Hematopoietic multipotent progenitor cell treated with erythropoietin and hydrocortisone succinate and interleukin-3 and kit ligand, for 6 days (in vitro differentiated cells): Measurements from ENCODE around the gene TSPAN5.

Experiments used
- DNase-seq: peaks from one replicate; pipeline ENCODE4 v3.0.0-alpha.2; 2015

The TSPAN5 gene

GRCh38 chr4:98672583-98673287 is 14.3 kb upstream of the TSPAN5 start:
- no peak for DNase-seq

- DNase-seq, result no peak
Measured at GRCh38 chr4:98671131-98671530, 12.7 kb upstream of the TSPAN5 start.

GRCh38 chr4:98670186-98670585 is 11.8 kb upstream of the TSPAN5 start:
- no peak for DNase-seq

- no peak for DNase-seq
Measured at GRCh38 chr4:98669577-98669976, 11.2 kb upstream of the TSPAN5 start.

GRCh38 chr4:98664959-98665358 is 6.5 kb upstream of the TSPAN5 start:
- no peak for DNase-seq

GRCh38 chr4:98663226-98664006 is 5.0 kb upstream of the TSPAN5 start:
- DNase-seq, result no peak

- no peak for DNase-seq
Measured at GRCh38 chr4:98662626-98663225, 4.3 kb upstream of the TSPAN5 start.

- no peak for DNase-seq
Measured at GRCh38 chr4:98662055-98662453, 3.6 kb upstream of the TSPAN5 start.

GRCh38 chr4:98661371-98662054 is 3.1 kb upstream of the TSPAN5 start:
- DNase-seq, result peak; percentile 56

- DNase-seq, result no peak
Measured at GRCh38 chr4:98659741-98660462, 1.5 kb upstream of the TSPAN5 start.

GRCh38 chr4:98659106-98659592 is 738 bp upstream of the TSPAN5 start:
- DNase-seq, result no peak

- DNase-seq, result peak; percentile 83
Measured at GRCh38 chr4:98657531-98658286, 702 bp downstream of the TSPAN5 start.

- DNase-seq, result no peak
Measured at GRCh38 chr4:98656886-98657285, 1.5 kb downstream of the TSPAN5 start.

GRCh38 chr4:98656443-98656842 is 2.0 kb downstream of the TSPAN5 start:
- DNase-seq, result no peak

- DNase-seq, result no peak
Measured at GRCh38 chr4:98653890-98654867, 4.2 kb downstream of the TSPAN5 start.

GRCh38 chr4:98652996-98653395 is 5.4 kb downstream of the TSPAN5 start:
- no peak for DNase-seq

- no peak for DNase-seq
Measured at GRCh38 chr4:98648602-98649001, 9.8 kb downstream of the TSPAN5 start.

- no peak for DNase-seq
Measured at GRCh38 chr4:98646422-98646821, 12.0 kb downstream of the TSPAN5 start.

- DNase-seq, result no peak
Measured at GRCh38 chr4:98645527-98645926, 12.9 kb downstream of the TSPAN5 start.

- DNase-seq, result no peak
Measured at GRCh38 chr4:98643755-98644154, 14.7 kb downstream of the TSPAN5 start.
